ENCODE measurements around the gene ACOT12. TPM values are rescaled to one million over a fixed set of nuclear protein-coding genes. Genes with fewer than 3 reads are reported as not detected.

The ACOT12 gene
- polyA plus RNA-seq, 2 of the 4 experiments (the other 2 are of a cell fraction), result 0.08 TPM; not detected in 1

- POLR2A ChIA-PET, result interaction anchor here (1.0 kb wide), 1 partner anchor 423 kb away, joined by 3 read pairs; no protein-coding TSS in a partner anchor
- Histone ChIP-seq H3K4me3 (no peak overlapping the region), H3K4me2 (peak overlapping the region; percentile 56), H3K27ac (no peak overlapping the region), H3K4me1 (peaks cover 24% of the 10 kb centered on the region), H3K9me3 (no peaks in the 10 kb centered on the region)
- TF ChIP-seq FOSL2 (IDR thresholded peaks at IDR 0.05), result no peak
- no peak for TF ChIP-seq FOSL2 (CRISPR knock-in tag; IDR thresholded peaks at IDR 0.05)
- TF ChIP-seq GATA3 (IDR thresholded peaks at IDR 0.05; ENCODE audit: borderline replicate concordance), result peak; percentile 89
- CTCF ChIA-PET, result interaction anchor here (0.9 kb wide), 1 partner anchor 737 kb away, joined by 3 read pairs; no protein-coding TSS in a partner anchor
- ATAC-seq, result peak in 1 of 2 experiments; percentile 71; a peak in 4 of 6 replicates
- DNase-seq (ENCODE audit: low read depth in 1 of 2, low spot score in 1 of 2), result peak; percentile 15 to 24
- peak; percentile 84 for FAIRE-seq
Measured at GRCh38 chr5:81428861-81429260, 34.9 kb upstream of the ACOT12 start.

GRCh38 chr5:81428446-81428845 lies 34.5 kb upstream of the ACOT12 start:
- Histone ChIP-seq H3K4me2 (peak overlapping the region; percentile 56), H3K4me1 (peaks cover 24% of the 10 kb centered on the region), H3K27ac (no peak overlapping the region), H3K4me3 (no peak overlapping the region), H3K9me3 (no peaks in the 10 kb centered on the region)
- no peak for FAIRE-seq
- ATAC-seq, result peak in 1 of 2 experiments; percentile 23; a peak in 3 of 6 replicates
- peak in 1 of 2 experiments; percentile 15 for DNase-seq (ENCODE audit: low read depth in 1 of 2, low spot score in 1 of 2)
- POLR2A ChIA-PET, result interaction anchor here (0.5 to 1.0 kb wide), 3 partner anchors 10 to 424 kb away, joined by 3 to 5 read pairs (median 3); partner anchors contain the start of gene SSBP2
- CTCF ChIA-PET, result interaction anchor here (0.9 kb wide), 1 partner anchor 737 kb away, joined by 3 read pairs; no protein-coding TSS in a partner anchor
- TF ChIP-seq E2F6 (IDR thresholded peaks at IDR 0.05; ENCODE audit: borderline replicate concordance, low read depth), result no peak
- TF ChIP-seq EHMT2 (IDR thresholded peaks at IDR 0.05; ENCODE audit: low read depth), result no peak
- no peak for TF ChIP-seq CTCF (IDR thresholded peaks at IDR 0.05)
- TF ChIP-seq HEYL (CRISPR knock-in tag; IDR thresholded peaks at IDR 0.05), result no peak
- no peak for TF ChIP-seq CBX8 (IDR thresholded peaks at IDR 0.05)
- TF ChIP-seq ESRRA (IDR thresholded peaks at IDR 0.05; ENCODE audit: borderline replicate concordance, low read length), result no peak
- TF ChIP-seq CEBPB (IDR thresholded peaks at IDR 0.05), result no peak; a peak in 1 of 4 replicates
- 53% methylated on average over 3 of the region's 3 CpGs for WGBS (ENCODE audit: missing lambda C conversion rate)

- ChIA-PET CTCF (interaction anchor here (2.3 kb wide), 1 partner anchor 738 kb away, joined by 9 read pairs; no protein-coding TSS in a partner anchor), POLR2A (interaction anchor here (1.0 kb wide), 1 partner anchor 323 kb away, joined by 3 read pairs; the partner anchor contains the start of gene SSBP2)
- H3K27ac ChIP-seq, result no peak overlapping the region
Measured at GRCh38 chr5:81427566-81427965, 33.6 kb upstream of the ACOT12 start.

GRCh38 chr5:81426359-81427030 lies 32.6 kb upstream of the ACOT12 start:
- ATAC-seq (no peak; a peak in 1 of 6 replicates), FAIRE-seq (peak; percentile 74), DNase-seq (ENCODE audit: low read depth in 1 of 2, low spot score in 1 of 2) (no peak)
- no peaks in the 10 kb centered on the region for H3K9me3 ChIP-seq
- H3K4me3 ChIP-seq, result no peak overlapping the region
- H3K4me1 ChIP-seq, result peaks cover 40% of the 10 kb centered on the region
- WGBS (ENCODE audit: missing lambda C conversion rate), result 46% methylated on average over 3 of the region's 3 CpGs
- no peak overlapping the region for H3K4me2 ChIP-seq
- H3K27ac ChIP-seq, result no peak overlapping the region
- ChIA-PET CTCF (interaction anchor here (0.6 to 2.9 kb wide), 20 partner anchors 12 to 833 kb away, joined by 3 to 26 read pairs (median 4); no protein-coding TSS in a partner anchor), POLR2A (no interaction called here)
- TF ChIP-seq BHLHE40 (IDR thresholded peaks at IDR 0.05; ENCODE audit: low read depth, low read length) (no peak), TP53 (CRISPR knock-in tag; IDR thresholded peaks at IDR 0.05) (no peak), EHF (CRISPR knock-in tag; IDR thresholded peaks at IDR 0.05) (no peak), CEBPB (IDR thresholded peaks at IDR 0.05) (no peak), MYC (IDR thresholded peaks at IDR 0.05; ENCODE audit: borderline replicate concordance, low read length) (no peak), JUNB (IDR thresholded peaks at IDR 0.05) (no peak), HEYL (CRISPR knock-in tag; IDR thresholded peaks at IDR 0.05) (no peak), RNF2 (IDR thresholded peaks at IDR 0.05; ENCODE audit: borderline replicate concordance, low read depth) (no peak), HES2 (IDR thresholded peaks at IDR 0.05) (no peak), CHD2 (IDR thresholded peaks at IDR 0.05; ENCODE audit: low read length, partially characterized antibody) (no peak), GATA3 (IDR thresholded peaks at IDR 0.05; ENCODE audit: borderline replicate concordance) (no peak), HOXB13 (CRISPR knock-in tag; IDR thresholded peaks at IDR 0.05; ENCODE audit: low read depth) (no peak)

More at GRCh38 chr5:81427566-81427965, 33.6 kb upstream of the ACOT12 start:
- H3K4me3 ChIP-seq, result no peak overlapping the region
- 100% methylated on average over 1 of the region's 1 CpG for WGBS (ENCODE audit: missing lambda C conversion rate)
- no peaks in the 10 kb centered on the region for H3K9me3 ChIP-seq
- H3K4me1 ChIP-seq, result peaks cover 32% of the 10 kb centered on the region
- ATAC-seq (no peak), FAIRE-seq (no peak), DNase-seq (ENCODE audit: low read depth in 1 of 2, low spot score in 1 of 2) (no peak)
- TF ChIP-seq MAFK (IDR thresholded peaks at IDR 0.05; ENCODE audit: partially characterized antibody) (peak; percentile 43), RARB (CRISPR knock-in tag; IDR thresholded peaks at IDR 0.05) (no peak)
- H3K4me2 ChIP-seq, result no peak overlapping the region
